GM19397 (cell line): ENCODE data around the gene ALDH3A1.

Experiments
- ATAC-seq: cut with Tn5 transposase; IDR thresholded peaks from one replicate; pipeline ENCODE4 v1.9.1; 2021; ENCODE audit warnings: mild to moderate bottlenecking, moderate library complexity; ENCODE audit not compliant: unreplicated experiment

The ALDH3A1 gene

DNA sequence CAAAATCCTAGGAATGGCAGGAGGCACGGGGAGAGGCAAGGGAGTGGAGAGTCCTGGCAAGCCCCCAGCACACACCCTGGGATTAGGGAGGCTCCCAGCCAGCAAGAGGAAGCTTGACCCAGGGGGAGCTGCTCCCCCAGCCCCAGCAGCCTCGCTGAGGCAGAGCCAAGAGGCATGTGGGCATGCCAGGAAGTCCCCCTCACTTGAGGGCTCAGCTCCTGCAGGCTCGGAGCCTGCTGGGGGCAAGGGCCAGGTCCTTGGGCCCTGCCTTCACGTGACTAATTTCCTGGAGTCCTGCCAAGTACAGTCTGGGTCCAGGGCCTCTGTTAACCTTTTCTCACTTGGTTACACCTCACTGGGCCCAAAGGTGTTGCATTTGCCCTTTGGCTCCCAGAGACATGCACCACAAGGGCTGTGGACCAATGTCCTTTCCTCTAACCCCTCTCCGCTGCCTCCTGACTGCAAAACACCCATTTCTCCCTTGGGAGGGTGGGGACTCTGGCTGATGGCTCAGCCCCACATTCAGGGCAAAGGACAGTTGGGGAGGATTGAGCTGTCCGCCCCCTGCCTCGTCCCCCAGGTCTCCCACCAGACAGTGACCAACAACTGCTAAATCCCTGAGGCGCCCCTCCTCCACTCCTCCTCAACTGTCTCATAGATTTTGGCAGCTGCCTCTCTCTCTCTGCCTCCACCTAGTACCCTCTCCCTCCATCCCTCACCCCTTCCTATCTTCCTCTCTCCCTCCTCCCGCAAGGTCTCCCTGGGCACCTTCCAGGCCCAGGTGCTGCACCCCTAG is 27.3 kb downstream of the ALDH3A1 start:
- no peak for ATAC-seq

DNA sequence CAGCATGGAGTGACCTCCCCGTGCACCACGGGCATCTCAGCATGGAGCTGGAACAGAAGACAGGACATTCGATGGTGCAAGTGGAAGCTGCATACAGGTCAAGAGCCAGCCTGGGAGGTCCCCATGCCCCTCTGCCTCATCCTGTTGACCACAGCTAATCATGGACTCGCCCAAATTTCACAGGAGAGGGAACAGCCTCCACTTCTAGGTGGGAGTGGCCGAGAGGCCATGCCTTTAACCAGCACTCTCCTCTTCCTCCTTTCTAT is 28.0 kb downstream of the ALDH3A1 start:
- no peak for ATAC-seq

DNA sequence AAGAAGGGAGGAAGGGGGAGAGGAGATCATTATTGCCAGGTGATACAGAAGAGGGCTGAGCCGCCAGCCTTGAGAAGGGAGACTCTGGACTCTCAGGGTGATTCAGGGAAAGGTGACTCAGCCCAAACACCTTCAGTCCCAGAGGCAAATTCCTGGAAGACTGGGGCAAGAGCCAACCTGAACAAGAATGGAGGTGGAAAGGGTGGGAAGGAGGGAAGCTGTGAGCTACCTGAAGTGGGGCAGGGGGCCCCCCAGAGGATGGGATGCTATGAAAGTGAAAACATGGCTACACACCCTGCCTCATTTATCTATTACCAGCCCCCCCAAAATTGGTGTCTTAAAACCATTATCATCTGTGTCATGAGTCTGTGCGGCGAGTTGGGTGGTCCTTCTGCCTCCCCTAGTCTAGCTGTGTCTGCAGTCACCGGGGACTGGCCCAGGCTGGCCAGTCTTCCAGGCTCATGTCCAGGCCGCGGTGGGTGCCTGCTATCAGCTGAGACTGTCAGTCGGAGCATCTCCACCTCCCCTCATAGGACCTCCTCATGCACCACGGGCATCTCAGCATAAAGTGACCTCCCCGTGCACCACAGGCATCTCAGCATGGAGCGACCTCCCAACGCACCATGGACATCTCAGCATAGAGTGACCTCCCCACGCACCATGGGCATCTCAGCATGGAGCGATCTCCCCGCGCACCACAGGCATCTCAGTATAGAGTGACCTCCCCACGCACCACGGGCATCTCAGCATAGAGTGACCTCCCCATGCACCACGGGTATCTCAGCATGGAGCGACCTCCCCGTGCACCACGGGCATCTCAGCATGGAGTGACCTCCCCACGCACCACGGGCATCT is 28.5 kb downstream of the ALDH3A1 start:
- no peak for ATAC-seq

DNA sequence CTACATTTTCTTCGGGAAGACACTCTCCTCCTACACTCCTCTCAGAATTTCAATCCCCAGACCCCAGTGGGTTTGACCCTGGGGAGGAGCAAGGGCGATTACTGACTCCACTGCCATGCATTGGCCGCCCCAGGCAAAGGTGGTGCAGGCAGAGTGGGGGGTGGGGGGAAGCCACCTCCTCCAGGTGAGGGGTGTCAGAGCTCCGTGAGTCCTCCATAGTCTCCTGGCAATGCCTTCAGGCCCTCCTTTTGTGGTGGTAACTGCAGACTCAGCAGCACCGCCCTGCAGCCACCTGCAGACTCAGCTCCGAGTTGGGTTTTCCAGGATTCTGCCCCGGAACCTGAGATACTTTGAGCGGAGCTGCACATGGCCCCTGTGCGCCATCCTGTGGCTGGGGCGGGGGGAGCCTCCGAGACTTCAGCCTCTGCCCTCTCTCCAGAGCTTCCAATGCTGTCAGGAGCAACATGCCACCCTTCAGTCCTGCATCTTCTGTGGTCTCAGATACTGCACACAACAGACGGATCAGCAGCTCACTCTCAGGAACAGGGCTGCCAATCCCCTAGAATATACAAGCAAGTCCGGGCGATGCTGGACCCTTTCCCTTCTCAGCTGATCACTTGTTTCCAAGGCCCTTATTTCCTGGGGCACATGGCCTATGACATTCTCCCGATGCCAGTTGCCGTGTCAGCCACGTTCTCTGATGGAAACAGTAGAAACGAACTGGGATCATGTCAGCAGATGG is 29.3 kb downstream of the ALDH3A1 start:
- no peak for ATAC-seq

DNA sequence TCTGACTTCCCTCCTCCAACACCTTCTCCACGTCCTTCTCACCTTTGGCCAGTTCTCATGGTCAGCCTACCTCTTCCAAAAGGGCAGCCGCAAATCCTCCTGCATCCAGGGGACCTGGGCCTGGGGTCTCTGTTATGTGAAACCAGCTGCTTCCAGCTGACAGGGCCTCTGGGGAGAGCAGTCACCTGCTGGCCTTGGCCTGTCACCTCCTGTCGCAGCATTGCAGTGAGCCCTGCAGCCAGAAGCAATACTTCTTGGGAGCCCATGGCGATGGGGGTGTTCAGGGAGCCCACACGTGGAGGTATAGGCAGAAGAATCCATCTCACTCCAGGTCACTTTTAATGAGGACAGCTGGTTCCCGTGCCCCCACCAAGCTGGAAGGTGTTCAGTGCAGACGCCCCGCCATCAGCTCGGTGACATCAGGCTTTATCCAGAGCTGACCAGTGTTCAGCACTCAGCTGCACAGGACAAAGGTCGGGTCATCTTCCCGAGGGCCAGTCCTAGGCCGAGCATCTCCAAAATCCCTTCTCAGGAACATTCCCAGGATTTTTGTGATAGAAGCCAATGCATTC is 30.0 kb downstream of the ALDH3A1 start:
- ATAC-seq: no peak

DNA sequence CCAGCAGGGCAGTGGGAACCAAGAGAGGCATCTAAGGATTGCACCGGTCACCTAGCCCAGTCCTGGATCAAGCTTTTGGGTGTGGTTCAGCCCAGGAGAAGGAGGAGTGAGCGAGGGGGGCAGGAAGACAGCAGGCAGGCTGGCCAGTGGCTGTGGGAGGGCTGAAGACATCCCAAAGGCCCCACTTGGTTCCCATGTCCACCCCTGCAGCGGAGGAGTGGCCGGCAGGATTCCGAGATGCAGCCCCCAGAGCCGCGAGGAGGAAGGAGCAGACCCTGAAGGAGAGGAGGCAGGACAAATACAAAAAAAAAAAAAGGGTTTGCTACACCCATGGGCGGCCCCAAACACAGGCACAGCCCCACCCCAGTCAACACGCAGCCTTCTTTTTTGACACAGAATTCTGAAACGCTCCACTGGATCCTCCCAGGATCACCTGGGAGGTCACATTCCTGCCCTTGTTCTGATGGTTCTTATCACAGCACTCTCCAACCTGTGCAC is 30.6 kb downstream of the ALDH3A1 start:
- no peak for ATAC-seq

DNA sequence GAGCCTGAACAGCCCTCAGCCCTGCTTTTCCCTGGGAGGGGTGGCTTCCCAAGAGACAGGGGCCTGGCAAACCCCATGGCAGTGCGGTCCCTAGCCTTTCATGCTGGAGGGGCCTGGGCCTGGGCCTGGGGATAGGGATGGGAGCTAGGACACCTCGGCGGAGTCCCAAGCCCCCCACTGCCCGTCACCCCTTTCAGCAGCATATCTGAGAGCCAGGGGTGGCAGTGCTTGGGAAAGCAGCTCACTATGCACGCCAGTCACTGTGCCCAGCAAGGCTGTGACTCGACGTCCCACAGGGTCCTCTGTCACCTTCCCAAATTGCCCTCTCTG is 31.1 kb downstream of the ALDH3A1 start:
- no peak for ATAC-seq

DNA sequence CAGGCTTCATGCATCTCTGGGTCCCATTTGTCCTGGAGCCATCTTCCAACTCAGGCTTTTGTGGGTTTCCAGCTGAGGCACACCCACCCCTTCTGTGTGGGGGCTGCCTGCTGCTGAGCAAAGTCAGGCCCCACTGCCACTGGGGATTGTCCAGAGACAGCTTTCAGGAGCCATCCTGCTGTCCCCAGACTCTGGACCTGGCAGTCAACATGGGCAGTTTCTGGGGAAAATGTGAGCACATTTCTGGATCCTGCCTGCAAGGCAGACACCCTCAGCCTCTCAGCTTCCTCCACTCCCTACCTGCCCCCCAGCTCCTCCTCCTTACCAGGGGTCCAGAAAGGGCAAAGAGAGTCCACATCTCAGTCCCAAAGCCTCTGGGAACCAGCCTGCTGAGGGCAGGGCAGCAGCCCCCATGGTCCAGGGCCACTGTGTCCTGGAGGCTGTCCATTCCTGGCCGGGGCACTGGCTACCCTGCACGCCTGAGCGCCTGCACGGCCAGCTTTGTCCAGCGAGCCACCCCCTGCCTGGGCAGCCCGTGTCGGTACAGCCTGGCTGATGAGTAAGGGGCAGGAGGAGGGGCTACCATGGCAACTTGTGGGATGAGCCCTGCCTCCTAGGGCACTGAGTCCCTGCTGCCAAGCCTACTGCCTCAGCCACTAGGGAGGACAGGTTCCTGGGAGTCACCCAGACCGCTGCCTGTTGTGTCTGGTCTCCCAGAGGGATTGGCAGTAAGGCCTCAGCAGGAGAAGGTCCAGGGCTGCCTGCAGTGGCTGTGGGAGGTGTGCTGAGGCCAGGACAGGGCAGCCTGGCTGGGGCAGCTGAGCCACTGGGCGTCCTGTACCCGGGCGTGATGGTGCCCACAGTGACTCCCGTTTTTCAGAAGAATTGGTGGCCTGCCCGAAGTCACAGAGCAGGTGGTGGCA is 31.7 kb downstream of the ALDH3A1 start, which contains the start of gene SLC47A2:
Gene SLC47A2 (minus strand): TSS at position 477 of the 923 bp plus-strand sequence. CDS start 29 bp downstream, at position 448.
- ATAC-seq: no peak

DNA sequence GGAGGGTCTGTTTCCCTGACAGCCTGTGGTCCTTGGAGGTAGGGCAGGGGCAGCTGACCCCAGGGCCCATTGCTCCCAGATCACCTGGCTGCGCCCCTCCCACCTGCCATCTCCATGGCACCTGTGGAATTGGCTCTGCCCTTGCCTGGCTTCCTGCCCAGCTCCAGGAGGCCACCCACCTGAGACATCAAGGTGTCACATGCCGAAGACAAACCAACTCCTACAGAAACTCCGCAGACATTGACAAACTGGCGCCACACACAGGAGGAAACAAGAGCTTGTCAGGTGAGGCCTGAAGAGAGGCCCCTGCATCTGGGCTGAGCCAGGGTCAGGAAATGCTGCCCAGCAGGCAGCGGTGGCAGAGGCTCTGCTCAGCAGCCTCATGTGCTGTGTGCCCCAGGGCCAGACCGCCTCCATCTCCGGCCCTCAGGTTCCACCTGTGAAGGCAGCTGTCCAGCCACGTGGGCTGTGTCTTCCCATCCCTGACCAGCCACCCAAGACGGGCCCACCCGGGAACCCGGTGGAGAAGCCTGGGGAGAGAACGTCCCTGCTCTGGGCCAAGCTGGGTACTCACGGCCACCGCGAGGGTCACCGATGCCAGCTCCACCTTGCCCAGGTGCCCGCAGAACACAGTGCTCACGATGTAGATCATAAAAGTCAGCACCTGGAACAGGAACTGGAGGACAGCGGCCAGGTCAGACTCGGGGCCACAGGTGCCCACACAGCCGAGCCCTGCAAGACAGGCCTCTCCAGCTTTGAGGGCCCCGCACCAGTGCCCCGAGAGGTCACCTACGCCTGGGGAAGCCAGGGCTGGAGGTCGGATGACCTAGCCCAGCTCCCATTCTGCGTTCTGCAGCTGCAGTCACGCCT is 33.3 kb downstream of the ALDH3A1 start:
- no peak for ATAC-seq

DNA sequence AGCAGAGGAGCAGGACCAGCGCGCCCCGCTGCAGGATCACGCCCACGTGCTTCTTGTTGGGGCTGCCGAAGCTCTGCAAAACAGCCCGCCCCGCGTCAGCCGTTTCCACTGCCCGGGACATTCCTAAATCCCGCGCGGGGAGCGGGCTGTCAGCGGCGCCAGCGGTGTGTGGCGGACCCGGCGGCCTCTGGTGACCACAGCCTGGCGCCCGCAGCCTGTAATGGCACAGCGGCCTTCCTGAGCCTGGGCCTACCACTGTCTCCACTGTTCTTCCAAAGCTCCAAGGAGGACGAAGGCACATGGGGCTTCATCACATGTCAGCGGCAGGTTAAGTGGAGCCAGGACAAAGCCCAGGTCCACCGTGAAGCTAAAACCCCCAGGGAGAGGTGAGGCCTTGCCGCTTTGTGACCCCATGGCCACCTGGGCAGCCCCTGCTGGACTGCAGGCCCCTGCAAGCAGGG is 34.2 kb downstream of the ALDH3A1 start:
- ATAC-seq: no peak

DNA sequence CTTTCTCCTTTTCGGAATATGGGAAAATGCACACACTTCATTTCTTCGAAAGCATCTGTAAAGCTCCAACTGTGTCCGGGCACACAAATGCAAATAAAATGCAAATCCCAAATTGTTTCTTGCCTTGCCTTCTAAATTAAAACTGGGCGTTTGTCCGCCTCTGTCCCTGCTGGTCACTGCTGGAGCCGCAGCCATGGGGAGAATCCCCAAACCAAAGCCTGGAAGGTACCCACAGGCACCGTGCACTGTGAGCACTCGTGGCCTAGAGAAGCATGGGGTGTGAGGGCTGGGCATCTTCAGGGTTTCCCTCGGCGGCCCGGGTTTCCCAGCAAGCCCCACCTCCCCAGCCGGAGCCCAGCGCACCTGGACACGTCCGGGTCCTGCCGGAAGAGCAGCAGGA is 34.6 kb downstream of the ALDH3A1 start:
- no peak for ATAC-seq

DNA sequence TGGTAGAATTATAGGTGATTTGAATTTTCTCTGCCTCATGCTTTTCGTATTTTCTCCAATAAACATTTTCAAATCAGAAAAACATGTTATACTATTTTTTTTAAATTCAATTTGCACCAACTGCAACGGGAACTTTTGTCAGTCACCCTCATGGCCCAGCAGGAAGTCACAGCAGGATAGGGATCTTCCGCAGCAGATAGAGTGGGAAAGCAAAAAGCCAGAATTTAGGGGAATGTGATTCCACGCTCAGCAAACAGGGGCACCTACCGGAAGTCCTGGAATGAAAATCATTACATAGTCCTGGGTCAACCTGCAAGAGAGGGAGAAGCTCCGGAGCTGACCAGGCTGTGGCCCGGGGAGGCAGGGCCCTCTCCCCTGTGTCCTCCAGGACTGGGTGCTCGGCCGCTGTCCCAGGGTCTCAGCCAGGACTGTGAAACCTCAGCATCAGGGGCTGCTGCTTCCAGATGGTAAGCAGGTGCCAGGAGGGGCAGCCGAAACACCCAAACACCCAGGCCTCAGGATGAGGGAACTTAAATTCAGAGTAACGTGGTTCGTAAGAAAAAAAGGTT is 35.6 kb downstream of the ALDH3A1 start:
- no peak for ATAC-seq

DNA sequence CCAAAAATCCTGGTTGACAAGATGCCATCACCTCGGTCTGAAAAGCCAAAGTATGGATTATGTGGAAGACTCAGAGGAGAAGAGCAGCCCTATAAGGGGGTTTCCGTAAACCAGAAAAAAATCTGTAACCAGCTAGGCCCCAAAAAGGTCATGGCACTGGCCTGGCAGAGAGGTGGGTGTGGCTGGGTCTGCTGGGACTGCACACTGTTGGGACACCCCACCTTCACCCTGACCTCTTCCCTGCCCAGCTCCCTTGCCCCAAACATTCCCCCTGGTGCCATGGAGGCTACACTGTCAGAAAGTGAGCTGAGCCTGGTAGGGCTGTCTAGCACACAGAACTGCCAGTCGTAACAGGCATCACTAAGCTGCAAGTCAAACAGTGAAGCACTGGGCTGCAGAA is 38.3 kb downstream of the ALDH3A1 start:
- ATAC-seq: no peak

DNA sequence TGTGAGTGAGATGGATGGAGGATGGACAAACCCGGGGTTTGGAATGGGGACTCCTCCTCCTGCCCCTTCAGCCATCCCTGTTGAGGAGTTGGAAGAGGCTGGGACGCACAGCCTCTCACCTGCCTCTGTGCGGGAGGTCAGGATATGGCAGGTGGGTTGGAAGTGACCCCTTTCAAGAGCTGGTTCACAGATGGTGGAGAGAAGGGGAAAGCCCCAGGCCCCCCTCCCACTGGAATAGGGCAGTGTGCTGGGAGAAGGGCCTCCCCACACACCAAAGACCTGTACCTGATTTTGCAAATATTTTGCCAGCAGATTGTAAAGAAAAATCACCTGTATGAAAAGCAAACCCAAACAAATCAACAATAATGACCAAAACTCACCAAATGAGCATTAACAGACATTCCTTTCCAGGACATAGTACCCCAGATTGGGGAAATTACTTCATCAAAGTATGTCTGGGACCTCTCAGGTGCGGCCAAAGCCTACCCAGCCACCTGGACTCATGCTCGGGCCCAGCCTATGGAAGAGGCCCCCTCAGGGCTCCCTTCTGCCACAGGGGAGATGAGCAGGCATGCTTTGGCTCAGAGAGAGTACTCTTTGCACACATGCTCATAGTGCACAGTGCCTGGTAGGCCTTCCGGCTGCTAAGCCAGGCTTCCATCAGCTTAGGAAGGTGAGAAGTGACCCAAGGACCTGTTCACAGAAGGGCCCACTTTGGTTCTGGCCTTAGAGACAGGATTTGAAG is 39.5 kb downstream of the ALDH3A1 start:
- ATAC-seq: no peak

DNA sequence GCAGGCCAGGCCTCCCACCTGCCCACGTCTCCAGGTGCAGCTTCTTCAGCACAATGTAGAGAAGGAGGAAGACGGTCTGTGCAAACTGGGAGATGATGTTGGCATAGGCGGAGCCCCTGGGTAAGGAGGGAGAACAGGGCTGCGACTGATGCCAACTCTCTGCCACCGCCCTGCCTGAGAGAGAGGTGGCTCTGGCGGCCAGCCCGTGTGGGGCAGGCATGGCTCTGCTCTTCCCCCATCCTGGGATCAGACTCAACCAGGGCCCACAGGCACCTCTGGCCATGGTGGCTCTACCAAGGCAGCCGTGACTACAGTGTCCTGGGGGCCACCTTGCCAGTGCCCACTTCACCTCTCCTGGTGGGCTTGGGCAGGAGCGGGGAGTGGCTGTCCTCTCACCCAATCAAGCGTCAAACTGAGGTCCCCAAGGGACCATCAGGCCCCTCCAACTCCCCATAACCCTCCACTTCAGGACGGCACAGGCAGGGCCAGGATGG is 40.3 kb downstream of the ALDH3A1 start:
- ATAC-seq: no peak

DNA sequence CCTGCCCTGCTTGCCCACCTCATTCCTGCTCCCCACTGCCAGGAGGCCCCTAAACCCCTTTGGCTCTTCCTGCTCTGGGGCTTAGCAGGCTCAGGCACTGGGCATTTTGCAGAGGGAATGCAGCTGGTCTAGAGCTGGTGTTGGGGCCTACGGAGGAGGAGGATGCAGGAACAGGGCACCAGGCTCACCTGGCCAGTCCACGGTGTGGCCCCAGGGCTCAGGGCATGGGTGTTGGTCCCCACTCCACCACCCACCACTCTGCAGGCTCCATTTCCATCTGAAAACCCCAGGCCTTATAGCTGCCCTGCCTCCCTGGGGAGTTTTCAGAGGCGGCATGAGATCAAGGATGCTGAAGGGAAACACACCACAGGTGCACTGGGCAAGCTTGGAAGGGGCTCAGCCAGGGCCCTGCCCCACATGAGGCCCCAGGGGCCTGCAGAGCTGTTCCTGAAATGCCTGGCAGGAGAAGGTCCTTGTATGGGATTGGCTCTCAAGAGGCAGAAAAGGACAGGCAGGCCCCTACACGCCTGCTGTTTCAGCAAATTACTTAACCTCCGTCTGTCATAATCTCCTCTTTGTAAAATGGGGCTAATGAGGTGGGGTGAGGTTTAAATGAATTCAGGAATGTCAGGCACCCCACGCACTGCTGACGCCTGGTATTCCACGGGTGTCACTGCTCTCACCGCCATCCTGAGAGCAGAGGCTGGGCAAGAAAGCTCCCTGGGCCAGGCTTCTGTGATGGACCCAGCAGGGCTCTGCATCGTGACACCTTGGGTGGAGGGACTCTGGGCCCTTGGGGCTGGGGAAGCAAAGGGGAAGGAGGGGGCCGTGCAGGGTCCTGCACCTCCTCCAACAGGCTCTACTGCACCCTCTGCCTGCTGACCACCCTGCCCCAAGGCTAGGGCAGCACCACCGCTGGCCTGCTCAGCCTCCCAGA is 41.0 kb downstream of the ALDH3A1 start:
- no peak for ATAC-seq
